Measurements from ENCODE around the gene AUNIP.

The AUNIP gene

GRCh38 chr1:25821112-25821476 is 38.2 kb downstream of the AUNIP start:
- no peak for DNase-seq

- DNase-seq, result peak; percentile 68 to 70
These were observed 38.8 kb downstream of the AUNIP start for GRCh38 chr1:25820247-25821111.

- peak; percentile 94 to 96 for DNase-seq
These were observed 39.6 kb downstream of the AUNIP start, which contains the start of gene MTFR1L for GRCh38 chr1:25819491-25820246. MTFR1L (plus strand) TSS chr1:25819954; CDS start chr1:25823105, 3,151 bp downstream.

GRCh38 chr1:25818569-25818968 is 40.7 kb downstream of the AUNIP start:
- DNase-seq, result no peak

- DNase-seq, result no peak
These were observed 41.3 kb downstream of the AUNIP start for GRCh38 chr1:25817840-25818501.

GRCh38 chr1:25816112-25816718 is 43.0 kb downstream of the AUNIP start:
- no peak for DNase-seq

GRCh38 chr1:25815208-25816111 is 43.8 kb downstream of the AUNIP start:
- no peak for DNase-seq

GRCh38 chr1:25814549-25815087 is 44.6 kb downstream of the AUNIP start:
- no peak for DNase-seq

- DNase-seq, result no peak
These were observed 45.4 kb downstream of the AUNIP start for GRCh38 chr1:25813734-25814471.

GRCh38 chr1:25813071-25813733 is 46.1 kb downstream of the AUNIP start:
- DNase-seq, result no peak

GRCh38 chr1:25811384-25812082 is 47.7 kb downstream of the AUNIP start:
- DNase-seq, result no peak

- peak; percentile 87 to 88 for DNase-seq
These were observed 48.6 kb downstream of the AUNIP start for GRCh38 chr1:25810341-25811299.

- no peak for DNase-seq
These were observed 49.3 kb downstream of the AUNIP start for GRCh38 chr1:25809929-25810328.

GRCh38 chr1:25809283-25809926 is 49.9 kb downstream of the AUNIP start:
- DNase-seq, result no peak

- no peak for DNase-seq
These were observed 50.6 kb downstream of the AUNIP start for GRCh38 chr1:25808481-25809244.

- no peak for DNase-seq
These were observed 51.5 kb downstream of the AUNIP start for GRCh38 chr1:25807480-25808390.

All from stimulated activated CD4-positive, alpha-beta T cell treated with anti-CD3 and anti-CD28 coated beads, Interleukin-2, amount 100 ng/mL, for 24 hours (primary cell).